PC-3 (cell line): Measurements from ENCODE around the gene RRBP1. TPM values are rescaled to one million over a fixed set of nuclear protein-coding genes. Genes with fewer than 3 reads are reported as not detected.

Experiments used
- ATAC-seq: fragments of 200-7000 bp; cut with Tn5 transposase; 2 replicates; pipeline ENCODE4 v1.9.1; 2020; ENCODE audit warnings: mild to moderate bottlenecking, moderate library complexity
- BruUV-seq: library from RNA; stranded (reverse); fragments of 400-500 nt; replicated peaks from 2 replicates; lab custom pipeline; 2021; lab: Mats Ljungman, UMichigan
- CTCF ChIA-PET: fragments of 300-600 bp; sonication (Branson Sonifier 250); formaldehyde crosslinking; loops from one replicate; lab custom pipeline; 2022; ENCODE audit warnings: antibody characterized with exemption; lab: Charles Lee
- POLR2A ChIA-PET: fragments of 300-600 bp; sonication (Branson Sonifier 250); formaldehyde crosslinking; loops from one replicate; lab custom pipeline; 2022; ENCODE audit warnings: antibody characterized with exemption; ENCODE audit not compliant: unreplicated experiment; lab: Charles Lee
- DNase-seq: peaks from one replicate; pipeline ENCODE4 v3.0.0-alpha.2; 2015
- H2AFZ ChIP-seq: fragments of 300-600 bp; sonication (generic); 2 replicates; pipeline ENCODE4 v1.6.0; 2016; ENCODE audit warnings: antibody characterized with exemption, low read length
- H3F3A ChIP-seq: fragments of 300-600 bp; sonication (generic); one replicate; pipeline ENCODE4 v1.6.0; 2017; ENCODE audit warnings: antibody characterized with exemption, low read length, control low read depth, mild to moderate bottlenecking; ENCODE audit not compliant: unreplicated experiment
- H3K27ac ChIP-seq: fragments of 300-600 bp; sonication (generic); 2 replicates; pipeline ENCODE4 v1.5.1; 2016; ENCODE audit warnings: mild to moderate bottlenecking, low read length
- H3K27me3 ChIP-seq: fragments of 300-600 bp; sonication (generic); 2 replicates; pipeline ENCODE4 v1.6.1; 2016; ENCODE audit warnings: low read length, mixed read lengths
- H3K36me3 ChIP-seq: fragments of 300-600 bp; sonication (generic); 2 replicates; pipeline ENCODE4 v1.6.1; 2016; ENCODE audit warnings: low read depth, mixed run types, low read length, mixed read lengths
- H3K4me1 ChIP-seq: fragments of 300-600 bp; sonication (generic); 2 replicates; pipeline ENCODE4 v1.5.1; 2016; ENCODE audit warnings: low read length; ENCODE audit not compliant: insufficient read depth
- H3K4me2 ChIP-seq: fragments of 300-600 bp; sonication (generic); 2 replicates; pipeline ENCODE4 v1.6.0; 2016; ENCODE audit warnings: low read length
- H3K4me3 ChIP-seq: fragments of 300-600 bp; sonication (generic); 2 replicates; pipeline ENCODE4 v1.5.1; 2016; ENCODE audit warnings: mild to moderate bottlenecking, low read length, mixed read lengths
- H3K79me2 ChIP-seq: fragments of 300-600 bp; sonication (generic); 2 replicates; pipeline ENCODE4 v1.6.1; 2017; ENCODE audit warnings: low read length, mixed read lengths
- H3K9ac ChIP-seq: fragments of 300-600 bp; sonication (generic); 2 replicates; pipeline ENCODE4 v1.6.0; 2016; ENCODE audit warnings: mild to moderate bottlenecking, low read length
- H3K9me2 ChIP-seq: fragments of 300-600 bp; sonication (generic); replicated peaks from 2 replicates; pipeline ENCODE4 v1.6.1; 2016; ENCODE audit warnings: mixed run types, low read length, mixed read lengths
- H3K9me3 ChIP-seq: fragments of 300-600 bp; sonication (generic); 2 replicates; pipeline ENCODE4 v1.6.1; 2016; ENCODE audit warnings: low read length, mixed read lengths
- H4K20me1 ChIP-seq: fragments of 300-600 bp; sonication (generic); 2 replicates; pipeline ENCODE4 v1.6.1; 2016; ENCODE audit warnings: low read length, mixed read lengths
- EZH2 ChIP-seq: fragments of 300-600 bp; sonication (generic); IDR thresholded peaks from one replicate; pipeline ENCODE4 v1.6.1; 2017; ENCODE audit warnings: antibody characterized with exemption, mild to moderate bottlenecking, low read length; ENCODE audit not compliant: unreplicated experiment
- EZH2phosphoT487 ChIP-seq: fragments of 300-600 bp; sonication (generic); IDR thresholded peaks from 2 replicates; pipeline ENCODE4 v1.6.1; 2018; ENCODE audit warnings: mild to moderate bottlenecking, antibody characterized with exemption, low read length, borderline replicate concordance
- intact Hi-C: fragments of 100-400 bp; cut with micrococcal nuclease; formaldehyde crosslinking; loops from 2 replicates; pipeline ENCODE4 v1.9.0; 2023
- total RNA-seq: library from RNA; depleted of rRNA; stranded (reverse); fragments of >200 nt; gene quantifications from 2 replicates; pipeline ENCODE4 v1.2.3, GENCODE V29; 2014
- TF ChIP-seq, protein P1 (sequence below): fragments of 300-600 bp; sonication (generic); conservative IDR thresholded peaks from 2 replicates; pipeline ENCODE4 v1.5.1; 2017; ENCODE audit warnings: antibody characterized with exemption, low read depth, mild to moderate bottlenecking, low read length

Gene RRBP1
- total RNA-seq, 1 experiment from 2014 or later, result 176 TPM

DNA sequence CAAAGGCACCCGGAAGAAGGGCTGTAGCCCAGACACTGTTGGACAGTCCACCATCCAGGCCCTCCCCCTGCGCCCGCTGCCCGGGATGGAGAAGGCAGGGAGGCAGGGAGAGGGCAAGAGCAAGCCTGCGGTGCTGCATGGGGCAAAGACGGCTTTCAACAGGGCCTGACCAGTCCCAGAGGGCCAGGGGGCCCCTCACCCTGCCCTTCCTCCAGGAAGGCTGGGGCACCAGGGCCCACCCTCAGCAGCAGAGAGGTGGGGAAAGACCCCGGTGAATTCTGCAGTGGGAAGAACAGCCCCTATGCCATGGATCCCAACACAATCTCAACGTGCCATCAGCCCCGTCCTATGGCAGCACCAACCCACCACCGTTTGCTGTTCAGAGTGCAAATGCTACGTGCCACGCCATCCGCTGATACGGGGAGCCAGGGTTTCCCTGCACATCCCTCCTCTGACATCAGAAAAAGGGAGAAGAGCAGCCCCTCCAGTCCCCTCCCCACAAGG lies 41.1 kb downstream of the RRBP1 start:
- peaks cover 12% of the 10 kb centered on the region; the same call in 1 of the 2 replicates for H4K20me1 ChIP-seq
- no TSS peak for BruUV-seq

DNA sequence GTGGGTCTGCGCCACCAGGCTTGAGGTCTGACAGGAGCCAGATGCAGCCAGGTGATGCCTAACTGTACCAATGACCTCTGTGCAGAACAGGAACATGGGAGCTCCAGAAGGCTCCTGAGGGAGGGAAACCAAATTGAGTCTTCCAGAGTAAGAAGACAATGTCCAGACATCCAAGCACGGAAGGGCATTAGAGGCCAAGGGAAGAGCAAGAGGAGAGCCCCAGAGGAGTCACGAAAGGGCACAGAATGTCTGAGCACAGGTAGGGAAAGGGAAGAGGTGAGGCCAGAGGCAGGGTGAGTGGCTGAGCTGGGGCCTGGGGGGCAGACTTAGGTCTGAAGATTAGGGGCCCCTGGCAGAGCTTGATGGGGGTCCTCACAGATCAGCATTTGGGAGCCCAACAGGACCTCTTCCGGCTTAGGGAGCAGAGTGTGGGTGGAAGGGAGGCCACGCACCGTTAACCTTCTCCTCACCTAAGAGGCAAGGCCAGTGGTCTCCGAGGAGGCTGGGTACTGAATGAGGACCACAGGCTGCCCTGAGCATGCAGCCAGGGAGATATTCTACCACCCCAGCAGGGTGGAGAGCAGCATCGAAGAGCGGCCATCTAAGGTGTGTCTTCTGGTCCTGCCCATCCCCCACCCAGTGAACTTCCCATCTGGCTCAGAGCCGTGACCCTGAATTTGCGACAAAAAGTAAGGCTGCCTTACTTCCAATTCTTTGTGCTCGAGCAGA lies 41.7 kb downstream of the RRBP1 start:
- Histone ChIP-seq H3K9ac (no peak overlapping the region), H3F3A (no peaks in the 10 kb centered on the region), H3K36me3 (peaks cover 47% of the 10 kb centered on the region; the same call in 1 of the 2 replicates), H3K4me1 (no peaks in the 10 kb centered on the region), H3K79me2 (peaks cover 38% of the 10 kb centered on the region), H3K4me3 (no peak overlapping the region), H3K4me2 (no peak overlapping the region), H3K27ac (no peak overlapping the region), H3K9me2 (no peaks in the 10 kb centered on the region), H4K20me1 (0 out of 2 replicates have a peak, but pooled peaks cover 8% of the 10 kb centered on the region), H3K9me3 (no peaks in the 10 kb centered on the region), H2AFZ (no peak overlapping the region), H3K27me3 (no peaks in the 10 kb centered on the region)
- ChIA-PET POLR2A (no interaction called here), CTCF (no interaction called here)
- TF ChIP-seq EZH2phosphoT487 (no peak), EZH2 (no peak)
- TF ChIP-seq, protein P1, sequence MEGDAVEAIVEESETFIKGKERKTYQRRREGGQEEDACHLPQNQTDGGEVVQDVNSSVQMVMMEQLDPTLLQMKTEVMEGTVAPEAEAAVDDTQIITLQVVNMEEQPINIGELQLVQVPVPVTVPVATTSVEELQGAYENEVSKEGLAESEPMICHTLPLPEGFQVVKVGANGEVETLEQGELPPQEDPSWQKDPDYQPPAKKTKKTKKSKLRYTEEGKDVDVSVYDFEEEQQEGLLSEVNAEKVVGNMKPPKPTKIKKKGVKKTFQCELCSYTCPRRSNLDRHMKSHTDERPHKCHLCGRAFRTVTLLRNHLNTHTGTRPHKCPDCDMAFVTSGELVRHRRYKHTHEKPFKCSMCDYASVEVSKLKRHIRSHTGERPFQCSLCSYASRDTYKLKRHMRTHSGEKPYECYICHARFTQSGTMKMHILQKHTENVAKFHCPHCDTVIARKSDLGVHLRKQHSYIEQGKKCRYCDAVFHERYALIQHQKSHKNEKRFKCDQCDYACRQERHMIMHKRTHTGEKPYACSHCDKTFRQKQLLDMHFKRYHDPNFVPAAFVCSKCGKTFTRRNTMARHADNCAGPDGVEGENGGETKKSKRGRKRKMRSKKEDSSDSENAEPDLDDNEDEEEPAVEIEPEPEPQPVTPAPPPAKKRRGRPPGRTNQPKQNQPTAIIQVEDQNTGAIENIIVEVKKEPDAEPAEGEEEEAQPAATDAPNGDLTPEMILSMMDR, result no peak
- BruUV-seq, result no TSS peak
- intact Hi-C loops, result no loop called here
- ATAC-seq (no peak), DNase-seq (no peak)

More for the DNA sequence above, 41.1 kb downstream of the RRBP1 start:
- H3K4me3 ChIP-seq, result no peak overlapping the region
- ChIA-PET POLR2A (no interaction called here), CTCF (no interaction called here)
- DNase-seq (no peak), ATAC-seq (no peak)
- H3K27ac ChIP-seq, result no peak overlapping the region
- no peak overlapping the region for H3K9ac ChIP-seq
- H3K79me2 ChIP-seq, result peaks cover 44% of the 10 kb centered on the region
- no peaks in the 10 kb centered on the region for H3K4me1 ChIP-seq
- H3F3A ChIP-seq, result no peaks in the 10 kb centered on the region
- H3K9me3 ChIP-seq, result no peaks in the 10 kb centered on the region
- H3K9me2 ChIP-seq, result no peaks in the 10 kb centered on the region
- no peak overlapping the region for H2AFZ ChIP-seq
- intact Hi-C loops, result no loop called here
- H3K27me3 ChIP-seq, result no peaks in the 10 kb centered on the region
- no peak overlapping the region for H3K4me2 ChIP-seq
- H3K36me3 ChIP-seq, result peaks cover 41% of the 10 kb centered on the region; the same call in 1 of the 2 replicates
- TF ChIP-seq EZH2, result no peak
- no peak for TF ChIP-seq EZH2phosphoT487
- TF ChIP-seq, protein P1, result no peak
